Stimulated activated CD4-positive, alpha-beta T cell treated with anti-CD3 and anti-CD28 coated beads, Interleukin-1b, Interleukin-23, amount 100 ng/mL, for 4 hours (primary cell): ENCODE data around the gene SIT1.
A peak's percentile ranks its signal among the peaks of the same experiment; 100 is the strongest.
"Not testable (repeated sequence)": the region's sequence is repeated elsewhere in the genome, so short reads cannot be mapped to it uniquely, and the experiment has no call there.

Source experiments
- DNase-seq, 2 donors: peaks; one replicate each; pipeline ENCODE4 v3.0.0-alpha.2; 2020; ENCODE audit warnings: low read depth in 2 of 2

The SIT1 gene

GRCh38 chr9:35637427-35637955 is 13.2 kb downstream of the SIT1 start:
- not testable (repeated sequence) for DNase-seq

DNA sequence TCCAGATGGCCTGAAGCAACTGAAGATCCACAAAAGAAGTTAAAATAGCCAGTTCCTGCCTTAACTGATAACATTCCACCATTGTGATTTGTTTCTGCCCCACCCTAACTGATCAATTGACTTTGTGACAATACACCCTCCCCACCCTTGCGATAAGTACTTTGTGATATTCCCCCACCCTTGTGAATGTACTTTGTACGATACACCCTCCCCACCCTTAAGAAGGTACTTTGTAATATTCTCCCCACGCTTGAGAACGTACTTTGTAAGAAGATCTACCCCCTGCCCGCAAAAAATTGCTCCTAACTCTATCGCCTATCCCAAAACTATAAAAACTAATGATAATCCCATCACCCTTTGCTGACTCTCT is 13.9 kb downstream of the SIT1 start:
- not testable (repeated sequence) for DNase-seq

- no peak for DNase-seq
Observed at GRCh38 chr9:35636135-35636876, 14.4 kb downstream of the SIT1 start.

- DNase-seq: no peak
Observed at GRCh38 chr9:35635730-35636129, 15.0 kb downstream of the SIT1 start.

DNA sequence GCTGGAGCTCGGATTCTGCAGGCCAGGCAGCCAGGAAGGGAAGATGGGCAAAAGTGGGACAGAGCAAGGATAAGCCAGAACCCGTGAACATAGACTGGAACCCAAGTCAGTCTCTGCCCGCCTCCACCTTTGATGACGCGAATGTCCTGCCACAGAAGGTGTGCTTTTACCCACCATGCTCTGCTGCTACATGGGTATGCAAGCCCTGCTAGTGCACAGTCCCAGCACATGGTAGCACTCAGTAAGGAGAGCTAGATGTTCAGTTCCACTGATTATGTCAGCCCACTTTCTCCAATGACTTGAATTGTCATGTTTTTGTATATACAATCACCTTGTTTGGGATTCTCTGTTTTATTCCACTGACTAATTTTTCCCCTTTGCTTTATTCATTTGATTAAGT is 21.1 kb downstream of the SIT1 start:
- DNase-seq: no peak

DNA sequence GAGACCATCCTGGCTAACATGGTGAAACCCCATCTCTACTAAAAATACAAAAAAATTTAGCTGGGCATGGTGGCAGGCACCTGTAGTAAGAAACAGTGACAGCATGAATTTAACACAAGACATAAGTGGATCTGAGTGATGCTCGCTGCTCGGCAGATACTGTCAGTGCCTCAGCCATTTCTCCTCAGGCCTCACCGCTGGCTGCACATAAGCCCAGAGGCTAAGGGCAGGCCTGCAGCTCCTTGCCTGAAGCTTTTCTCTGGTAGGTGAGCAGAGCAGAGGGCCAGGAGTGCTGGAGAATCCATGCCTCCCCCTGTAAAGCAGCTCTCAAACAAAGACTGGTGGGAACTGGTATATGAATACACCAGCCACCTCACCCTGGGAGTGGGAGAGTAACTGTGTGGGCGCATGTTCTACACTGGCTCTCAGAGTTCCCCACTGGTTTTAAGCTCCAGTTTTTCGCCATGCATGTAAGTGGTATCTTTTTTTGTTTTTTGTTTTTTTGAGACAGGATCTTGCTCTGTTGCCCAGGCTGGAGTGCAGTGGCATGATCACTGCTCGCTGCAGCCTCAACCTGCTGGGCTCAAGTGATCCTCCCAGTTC is 22.2 kb downstream of the SIT1 start:
- DNase-seq: no peak

DNA sequence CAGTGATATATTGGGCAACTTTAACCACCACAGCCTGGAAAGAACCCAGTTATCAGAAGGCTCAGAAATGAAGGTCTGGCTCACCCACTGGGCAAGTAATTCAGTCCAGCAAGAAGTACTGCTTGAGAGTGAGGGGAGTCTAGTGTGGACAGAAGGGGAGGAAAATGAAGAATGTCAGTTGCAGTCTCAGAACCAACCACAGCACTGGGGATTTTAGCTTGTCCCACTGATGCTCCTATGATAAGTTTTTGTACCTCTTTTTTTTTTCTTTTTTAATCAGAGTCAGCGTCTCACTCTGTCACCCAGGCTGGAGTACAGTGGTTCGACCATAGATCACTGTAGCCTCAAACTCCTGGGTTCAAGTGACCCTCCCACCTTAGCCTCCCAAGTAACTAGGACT is 23.2 kb downstream of the SIT1 start:
- DNase-seq: no peak

DNA sequence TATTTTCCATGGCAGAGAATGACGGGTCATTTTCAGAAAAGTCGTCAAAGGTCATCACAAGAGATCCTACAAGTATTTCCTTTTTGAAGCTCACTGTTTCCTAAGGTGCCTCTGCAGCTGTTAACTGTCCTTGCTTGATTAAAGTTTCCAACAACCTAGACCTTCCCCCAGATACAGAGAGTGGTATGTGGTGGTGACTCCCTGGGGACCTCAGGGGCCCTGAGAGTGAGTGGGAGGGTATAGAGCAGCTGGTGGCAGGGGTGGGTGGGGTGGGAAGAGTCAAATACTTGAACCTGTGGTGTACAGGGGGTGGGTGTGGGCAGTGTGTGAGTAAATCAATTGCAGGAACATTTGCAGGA is 31.0 kb downstream of the SIT1 start:
- DNase-seq: no peak

DNA sequence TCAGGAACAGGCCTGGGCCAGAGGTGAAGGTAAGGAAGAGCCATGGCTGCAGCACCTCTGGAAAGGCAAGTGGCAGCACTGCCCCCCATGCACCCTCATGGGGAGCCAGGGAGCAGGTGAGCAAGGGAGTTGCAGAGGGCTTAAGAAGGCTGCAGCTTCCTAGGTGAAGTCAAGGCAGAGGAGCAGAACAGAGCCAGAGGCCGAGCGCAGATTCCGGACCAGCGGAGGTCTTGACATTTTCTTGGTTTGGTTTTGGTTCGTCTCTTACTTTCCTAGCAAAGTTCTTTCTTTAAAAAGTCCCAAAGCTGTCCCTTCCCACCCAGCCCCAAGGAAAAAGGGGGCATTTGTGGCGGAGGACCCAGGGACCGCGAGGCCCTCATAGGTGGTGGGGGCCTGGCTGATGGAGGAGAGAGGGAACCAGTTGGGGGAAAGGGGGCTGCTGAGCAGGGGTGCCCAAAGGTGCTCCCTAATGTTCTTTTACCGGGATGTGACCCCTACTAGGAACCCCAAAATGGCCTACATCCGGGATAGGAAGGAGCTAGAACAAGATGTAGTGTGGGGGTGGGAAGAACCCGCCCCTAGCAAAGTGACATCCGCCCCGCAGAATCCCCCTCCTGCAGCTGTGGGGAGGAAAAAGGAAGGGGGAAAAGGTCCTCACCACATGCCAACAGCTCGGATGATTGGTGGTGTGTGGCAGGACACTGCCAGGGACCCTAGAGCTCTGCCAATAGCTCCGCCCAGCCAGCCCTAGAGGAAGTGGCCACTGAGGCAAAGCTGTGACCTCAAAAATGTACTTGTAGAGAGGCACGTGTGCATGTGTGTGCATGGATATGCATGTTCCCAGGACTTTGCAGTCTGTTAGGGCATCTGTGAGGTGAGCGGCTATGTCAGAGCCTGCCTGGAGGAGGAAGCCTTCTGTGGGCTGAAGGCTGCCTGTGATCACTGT is 31.6 kb downstream of the SIT1 start:
- DNase-seq: no peak

DNA sequence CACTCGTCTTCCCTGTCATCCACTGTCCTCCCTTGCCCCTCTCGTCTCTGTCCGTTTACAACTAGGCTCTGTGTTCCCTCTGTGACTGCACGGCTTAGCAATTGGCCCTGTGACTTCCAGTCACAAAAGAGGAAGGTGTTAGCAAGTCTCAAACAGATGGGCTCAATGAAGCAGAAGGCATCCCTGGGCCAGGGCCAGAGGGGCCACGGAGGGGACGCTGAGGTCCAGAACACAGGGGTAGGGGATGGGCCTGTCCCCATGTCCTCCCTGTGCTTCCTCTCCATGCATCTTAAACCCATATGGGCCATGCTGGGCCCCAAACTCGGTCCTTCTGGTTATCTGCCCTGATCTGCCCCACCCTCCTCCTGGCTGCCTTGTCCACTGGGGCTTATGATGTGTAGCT is 32.4 kb downstream of the SIT1 start, which contains the start of gene CD72:
Gene CD72 (minus strand): TSS at position 89 of the 403 bp plus-strand sequence. CDS start 110 bp downstream, outside the sequence.
- DNase-seq: no peak

DNA sequence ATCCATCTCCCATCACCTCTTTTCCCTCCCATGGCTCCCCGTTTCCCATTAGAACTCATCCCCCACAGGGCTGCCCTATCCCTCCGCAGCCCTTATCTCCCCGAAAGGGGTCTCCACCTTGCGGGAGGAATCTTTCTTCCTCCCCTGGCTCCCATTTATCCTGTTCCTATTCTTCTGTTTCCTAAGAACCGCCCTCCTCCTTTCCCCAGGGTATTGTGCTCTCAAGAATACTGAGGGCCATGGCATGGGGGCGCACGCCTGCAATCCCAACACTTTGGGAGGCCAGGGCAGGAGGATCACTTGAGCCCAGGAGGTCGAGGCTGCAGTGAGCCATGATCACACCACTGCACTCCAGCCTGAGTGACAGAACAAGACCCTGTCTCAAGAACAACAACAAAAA is 33.2 kb downstream of the SIT1 start:
- no peak for DNase-seq

DNA sequence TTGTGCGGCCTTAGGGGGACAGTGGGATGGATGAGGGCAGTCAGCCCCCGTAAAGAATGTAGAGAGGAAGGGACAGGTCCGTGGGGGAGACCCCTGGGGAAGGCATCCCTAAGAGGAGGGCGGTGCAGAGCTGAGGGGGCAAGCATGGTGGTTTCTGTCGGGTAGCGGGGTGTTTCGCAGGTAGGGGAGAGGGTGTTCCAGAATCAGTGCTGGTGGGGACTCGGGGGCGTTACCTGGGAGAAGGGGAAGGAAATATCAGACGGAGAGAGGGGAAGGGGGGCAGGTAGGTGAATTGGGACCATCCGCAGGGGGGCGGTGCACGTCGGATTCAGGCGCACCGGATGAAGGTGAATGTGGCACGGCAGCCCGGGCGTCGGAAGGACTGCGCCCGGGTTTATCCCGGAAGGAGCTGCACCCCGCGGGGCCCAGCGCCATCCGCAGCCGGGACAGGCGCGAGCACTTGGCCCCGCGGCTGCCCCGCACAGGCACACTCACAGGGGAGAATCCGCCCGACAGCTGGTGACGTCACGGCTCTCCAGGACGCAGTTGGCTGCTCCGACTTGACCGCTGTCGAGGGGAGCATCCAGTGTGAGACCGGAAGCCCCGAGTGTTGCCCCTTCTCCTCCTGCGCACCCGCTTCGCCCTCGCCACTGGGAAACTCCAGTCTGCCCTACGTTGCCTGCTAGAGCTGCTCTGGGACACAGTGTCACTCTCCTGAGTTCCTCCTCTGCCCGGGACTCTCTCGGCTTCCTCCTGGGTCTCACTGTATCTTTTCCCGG is 33.9 kb downstream of the SIT1 start:
- peak; percentile 21 to 50 for DNase-seq

DNA sequence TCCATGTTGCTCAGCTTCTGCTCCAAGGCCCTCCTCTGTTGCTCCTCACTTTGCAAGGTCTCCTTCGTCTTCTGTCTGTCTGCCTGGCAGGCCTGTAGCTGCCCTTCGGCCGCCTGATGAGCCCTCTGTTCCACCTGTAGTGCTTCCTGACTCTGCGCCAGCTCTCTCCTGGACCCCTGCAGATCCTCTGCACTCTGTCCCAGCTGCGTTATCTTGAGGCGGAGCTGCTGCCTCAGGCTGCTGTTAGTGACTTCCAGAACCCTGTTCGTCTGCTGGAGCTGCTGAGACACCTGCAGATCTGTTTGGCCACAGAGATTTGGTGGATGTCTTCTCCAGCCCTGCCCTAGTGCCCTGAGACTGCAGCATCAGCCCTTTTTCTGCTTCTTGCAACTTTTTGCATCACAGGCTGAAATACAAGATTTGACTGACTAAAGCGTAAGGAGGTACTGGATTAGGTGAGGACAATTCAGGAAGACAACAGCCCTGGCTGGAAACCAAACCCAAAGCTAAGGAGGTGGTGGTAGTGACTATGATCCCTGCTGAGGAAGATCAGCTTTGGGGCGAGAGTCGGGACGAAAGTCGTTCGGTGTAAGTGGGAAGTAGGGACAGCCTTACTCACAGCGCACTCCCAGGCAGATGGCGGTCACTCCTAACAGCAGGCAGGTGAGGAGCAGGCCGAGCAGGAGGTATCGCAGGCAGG is 34.6 kb downstream of the SIT1 start:
- no peak for DNase-seq

DNA sequence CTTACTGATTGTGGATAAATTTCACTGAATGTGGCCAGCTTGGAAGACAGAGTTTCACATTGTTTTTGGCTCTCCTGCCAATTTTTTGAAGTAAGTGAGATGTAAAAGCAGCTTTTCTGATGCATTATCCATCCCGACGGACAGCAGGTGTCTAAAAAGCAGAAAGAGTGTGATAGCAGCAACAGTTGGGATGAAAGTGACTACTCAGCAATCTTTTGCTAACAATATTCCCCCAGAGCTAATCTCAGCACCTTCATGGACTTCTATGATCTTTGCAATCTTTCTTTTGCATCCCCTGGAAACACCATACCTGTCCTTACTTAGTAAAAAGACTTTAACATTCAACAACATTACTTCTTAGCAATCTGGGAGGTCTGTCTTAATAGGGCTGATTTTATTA is 37.9 kb downstream of the SIT1 start:
- no peak for DNase-seq

DNA sequence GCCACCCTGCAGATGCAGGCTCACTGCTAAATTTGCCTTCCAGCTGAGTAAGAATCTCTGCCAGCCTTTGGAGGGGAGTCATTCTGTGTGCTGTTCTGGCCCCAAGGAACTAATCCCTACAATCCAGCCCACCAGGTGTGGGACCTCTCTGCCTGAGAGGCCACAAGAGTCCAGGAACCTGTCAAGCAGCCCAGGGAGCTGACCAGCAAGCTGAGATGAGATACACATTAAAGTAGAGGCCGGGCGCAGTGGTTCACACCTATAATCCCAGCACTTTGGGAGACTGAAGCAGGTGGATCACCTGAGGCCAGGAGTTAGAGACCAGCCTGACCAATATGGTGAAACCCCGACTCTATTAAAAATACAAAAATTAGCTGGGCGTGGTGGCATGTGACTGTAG is 38.7 kb downstream of the SIT1 start:
- not testable (repeated sequence) for DNase-seq

DNA sequence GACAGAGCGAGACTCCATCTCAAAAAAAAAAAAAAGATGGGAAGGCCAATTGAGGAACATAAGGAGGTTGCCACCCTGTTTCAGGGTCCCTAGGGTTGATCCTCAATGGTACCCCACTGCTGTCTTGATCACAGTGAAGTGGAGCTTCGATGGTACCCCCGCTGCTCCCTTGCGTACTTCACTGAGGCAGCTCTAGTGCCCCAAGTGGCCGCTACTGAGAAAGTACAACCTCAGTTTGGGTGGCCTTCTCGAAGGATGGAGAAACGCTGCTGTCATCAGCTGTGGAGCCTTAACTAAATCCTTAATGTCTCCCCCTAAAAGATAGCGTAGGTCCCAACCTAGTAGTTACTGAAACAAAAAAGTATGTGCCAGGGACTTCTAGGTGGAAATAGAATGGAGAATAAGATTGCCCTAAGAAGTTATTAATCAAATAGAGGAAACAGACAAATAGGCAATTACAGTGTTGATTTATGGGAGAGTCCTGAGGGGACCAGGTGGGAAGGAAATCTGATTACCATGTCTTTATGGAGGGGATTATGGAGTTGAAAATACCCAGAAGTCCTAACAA is 39.4 kb downstream of the SIT1 start:
- DNase-seq: peak; percentile 38 to 45

DNA sequence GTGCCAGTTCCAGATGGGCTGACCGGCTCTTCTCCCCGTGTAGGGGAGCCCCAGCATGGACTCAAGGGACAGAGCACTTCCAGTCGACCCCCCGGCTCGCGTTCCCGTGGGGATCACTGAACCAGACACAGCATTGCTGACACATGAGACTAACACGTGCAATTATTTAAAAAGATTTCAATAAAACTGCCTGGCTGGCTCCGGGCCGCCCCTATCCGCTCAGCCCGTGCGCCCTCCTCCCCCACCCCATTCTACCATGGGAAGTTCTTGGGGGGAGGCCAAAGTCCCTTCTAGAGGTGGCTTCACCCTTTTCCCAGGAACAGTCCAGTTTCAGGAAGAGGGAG is 40.9 kb downstream of the SIT1 start:
- no peak for DNase-seq

- no peak for DNase-seq
Observed at GRCh38 chr9:35609001-35609819, 41.5 kb downstream of the SIT1 start.

DNA sequence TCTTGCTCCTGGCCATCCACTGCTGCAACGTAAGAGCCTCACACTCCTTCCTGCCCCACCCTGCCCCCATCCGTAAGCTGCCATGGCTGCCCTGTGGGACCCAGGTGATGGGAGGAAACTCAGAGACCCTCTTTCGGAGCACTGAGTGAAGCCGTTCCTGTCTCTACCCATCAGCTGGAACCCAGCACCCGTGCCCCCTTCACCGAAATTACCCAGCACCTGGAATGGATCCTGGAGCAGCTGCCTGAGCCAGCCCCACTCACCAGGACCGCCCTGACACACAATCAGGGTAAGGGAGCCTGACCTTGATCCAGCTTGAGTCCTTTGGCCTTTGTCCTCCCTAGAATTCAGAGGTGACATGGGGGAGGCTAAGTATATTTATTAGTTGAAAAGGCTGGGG is 42.5 kb downstream of the SIT1 start:
- DNase-seq: no peak

GRCh38 chr9:35606726-35607125 is 44.0 kb downstream of the SIT1 start:
- DNase-seq: no peak
